Skin epidermis (tissue), 12 donors: ENCODE results near the gene SEBOX.
A peak's percentile ranks its signal among the peaks of the same experiment; 100 is the strongest.

Source experiments
- H3K27ac ChIP-seq, 21 experiments: fragments of 200-600 bp; sonication (generic) in 11 of 21; one replicate each; pipeline ENCODE4 v1.5.0; 2020; ENCODE audit warnings: mild to moderate bottlenecking in 3 of 21, inconsistent platforms in 2 of 21, moderate library complexity in 2 of 21
- H3K4me3 ChIP-seq, 7 experiments: fragments of 200-600 bp; sonication (generic) in 2 of 7; one replicate each; pipeline ENCODE4 v1.5.0; 2020; ENCODE audit warnings: inconsistent platforms in 2 of 7, mild to moderate bottlenecking in 2 of 7, moderate library complexity in 1 of 7

The SEBOX gene

GRCh38 chr17:28364665-28365363 is at the start of gene SEBOX:
SEBOX (minus strand) TSS chr17:28365199; CDS start chr17:28365151, 48 bp downstream.
- no peak within 1 kb of the TSS for H3K27ac ChIP-seq
- no peak within 1 kb of the TSS for H3K4me3 ChIP-seq

- Histone ChIP-seq H3K27ac (no peak overlapping the region), H3K4me3 (no peak overlapping the region)
Observed at GRCh38 chr17:28413804-28414203, 48.8 kb upstream of the SEBOX start.

DNA sequence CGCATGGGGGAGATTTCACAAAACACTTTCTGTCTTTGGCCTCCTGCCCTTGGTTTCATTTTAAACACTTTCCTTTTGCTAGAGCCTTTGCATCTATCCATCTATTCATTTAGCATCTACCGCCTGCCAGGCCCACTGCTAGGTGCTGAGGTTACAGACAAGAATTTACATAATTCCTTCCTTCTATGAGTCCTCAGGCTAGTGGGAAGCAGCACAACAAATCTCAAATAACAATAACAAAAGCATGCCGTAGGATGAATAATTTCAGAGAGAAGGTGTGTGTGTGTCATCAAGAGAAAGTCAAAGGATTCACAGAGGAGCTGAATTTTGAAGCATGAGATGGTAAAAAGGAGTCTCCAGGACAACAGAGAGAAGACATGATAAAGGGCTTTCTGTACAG is 47.1 kb upstream of the SEBOX start:
- Histone ChIP-seq H3K4me3 (no peak overlapping the region), H3K27ac (no peak overlapping the region)

DNA sequence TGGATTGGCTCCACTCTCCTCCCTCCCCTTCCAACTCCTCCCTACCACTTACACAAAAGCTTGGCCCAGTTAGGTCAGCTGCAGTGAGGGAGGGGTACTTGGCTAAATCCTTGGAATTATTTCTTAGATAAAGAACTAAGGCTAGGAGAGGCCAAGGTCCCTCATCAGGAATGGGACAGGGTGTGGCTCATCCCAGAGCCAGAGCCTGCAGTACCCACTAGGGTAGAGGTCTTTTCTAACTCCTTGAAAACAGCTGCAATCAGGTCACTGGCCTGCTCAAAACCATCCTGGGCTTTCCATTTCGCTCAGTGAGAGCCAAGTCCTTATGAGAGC is 42.9 kb upstream of the SEBOX start:
- Histone ChIP-seq H3K4me3 (no peak overlapping the region), H3K27ac (no peak overlapping the region)

GRCh38 chr17:28407130-28407973 is 42.4 kb upstream of the SEBOX start:
- Histone ChIP-seq H3K4me3 (no peak overlapping the region), H3K27ac (no peak overlapping the region)

- peak overlapping the region; percentile 51 to 72 (median 60) for H3K4me3 ChIP-seq
- peak overlapping the region in 2 of 21 experiments; percentile 53 to 56 for H3K27ac ChIP-seq
Observed at GRCh38 chr17:28406473-28406814, 41.4 kb upstream of the SEBOX start.

DNA sequence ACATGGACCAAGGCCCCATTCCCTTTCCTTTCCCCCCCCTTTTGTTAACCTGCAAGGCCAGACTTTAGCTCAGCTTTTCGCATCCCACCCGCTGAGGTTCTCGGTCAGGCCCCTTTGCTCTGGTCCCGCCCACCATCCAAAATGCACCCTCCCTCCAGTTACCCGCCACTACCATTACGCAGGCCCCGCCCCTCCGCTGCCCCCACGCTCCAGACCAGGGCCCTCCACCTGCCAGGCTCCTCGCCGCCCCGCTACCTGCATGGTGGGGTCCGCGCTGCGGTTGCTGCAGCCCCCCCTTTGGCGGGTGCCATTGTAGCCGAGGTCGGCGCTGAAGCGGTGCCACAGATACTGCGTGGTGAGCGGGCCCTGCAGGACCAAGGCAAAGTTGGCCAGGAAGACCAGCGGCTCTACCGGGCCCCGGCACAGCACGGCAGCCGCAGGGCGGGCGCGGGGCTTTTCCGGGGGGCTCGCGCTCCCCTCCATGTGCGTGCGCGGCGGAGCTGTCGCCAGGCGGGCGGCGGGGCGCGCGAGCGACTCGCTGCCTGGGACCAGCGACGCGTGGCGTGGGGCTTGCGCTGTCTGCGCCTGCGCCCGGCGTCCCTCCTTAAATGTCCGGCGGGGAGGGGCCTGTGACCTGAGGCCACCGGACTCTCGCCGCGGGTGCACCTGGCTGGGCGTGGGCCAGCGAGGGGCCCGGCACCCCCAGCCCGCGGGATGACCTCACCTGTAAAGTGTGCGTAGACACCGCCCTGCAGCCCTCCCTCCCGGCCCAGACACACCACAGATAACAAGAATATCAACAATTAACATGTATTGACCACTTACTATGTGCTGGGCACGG is 40.9 kb upstream of the SEBOX start, which contains the start of gene SLC46A1:
TSS of gene SLC46A1 (minus strand) at position 581 of the 841 bp plus-strand sequence. CDS start at position 483, 98 bp downstream.
- Histone ChIP-seq H3K4me3 (peak within 1 kb of the TSS; percentile 51 to 72 (median 60)), H3K27ac (peak within 1 kb of the TSS in 15 of 21 experiments; percentile 21 to 66 (median 41))

DNA sequence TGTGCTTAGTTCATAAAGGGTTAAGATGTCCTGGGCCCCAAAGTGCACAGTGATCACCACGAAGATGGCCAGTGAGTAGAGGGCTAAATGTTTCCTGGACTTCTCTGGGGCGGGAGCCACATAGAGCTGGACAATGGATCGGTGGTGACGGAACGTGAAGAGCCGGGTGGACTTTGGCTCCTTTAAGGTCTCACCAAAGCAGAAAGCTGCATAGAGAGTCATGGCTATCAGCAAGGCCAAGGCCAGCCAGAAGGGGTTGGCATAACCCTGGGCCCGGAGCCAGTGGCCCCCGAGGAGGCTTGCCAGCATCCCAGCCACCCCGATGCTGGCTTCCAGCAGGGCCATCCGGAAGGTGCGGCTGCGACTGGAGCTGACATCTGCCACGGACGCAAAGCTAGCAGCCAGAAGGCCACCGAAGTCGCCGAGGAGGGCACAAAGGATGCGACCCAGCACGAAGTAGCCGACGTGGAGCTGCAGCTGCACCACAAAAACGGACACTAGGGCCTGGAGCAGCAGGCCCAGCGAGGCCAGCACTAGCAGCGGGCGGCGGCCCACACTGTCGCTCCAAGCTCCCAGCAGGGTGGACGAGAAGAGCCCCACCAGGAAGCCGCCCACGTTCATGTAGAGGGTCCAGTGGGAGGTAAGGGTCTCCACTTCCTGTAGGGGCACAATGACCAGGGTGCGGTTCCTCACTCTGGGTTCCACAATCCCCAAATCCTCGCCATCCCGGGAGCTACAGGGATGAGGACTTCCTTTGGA is 40.0 kb upstream of the SEBOX start:
- peak overlapping the region; percentile 51 to 72 (median 60) for H3K4me3 ChIP-seq

DNA sequence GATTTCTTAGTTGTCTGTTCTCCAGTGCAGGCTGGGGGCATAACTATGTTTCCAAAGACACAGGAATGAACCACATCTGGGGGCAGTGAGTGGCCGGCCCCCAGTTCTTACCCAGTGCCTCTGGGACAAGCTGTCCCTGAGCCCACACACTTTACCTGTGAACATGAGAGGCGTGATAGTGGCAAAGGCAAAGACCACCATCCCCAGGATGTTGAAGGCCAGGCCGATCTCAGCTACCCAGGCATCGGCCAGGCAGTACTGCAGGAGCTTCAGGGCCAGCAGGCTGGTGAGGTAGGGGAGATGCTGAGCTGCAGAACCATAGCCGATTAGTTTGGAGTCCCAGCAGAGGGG is 39.4 kb upstream of the SEBOX start:
- Histone ChIP-seq H3K4me3 (peak overlapping the region in 1 of 7 experiments; percentile 51), H3K27ac (peak overlapping the region in 2 of 21 experiments; percentile 7 to 10)

More for the DNA sequence above, 40.0 kb upstream of the SEBOX start:
- H3K27ac ChIP-seq, result peak overlapping the region in 7 of 21 experiments; percentile 7 to 59 (median 29)

- Histone ChIP-seq H3K4me3 (no peak overlapping the region), H3K27ac (peak overlapping the region in 1 of 21 experiments; percentile 10)
Observed at GRCh38 chr17:28404007-28404406, 39.0 kb upstream of the SEBOX start.

DNA sequence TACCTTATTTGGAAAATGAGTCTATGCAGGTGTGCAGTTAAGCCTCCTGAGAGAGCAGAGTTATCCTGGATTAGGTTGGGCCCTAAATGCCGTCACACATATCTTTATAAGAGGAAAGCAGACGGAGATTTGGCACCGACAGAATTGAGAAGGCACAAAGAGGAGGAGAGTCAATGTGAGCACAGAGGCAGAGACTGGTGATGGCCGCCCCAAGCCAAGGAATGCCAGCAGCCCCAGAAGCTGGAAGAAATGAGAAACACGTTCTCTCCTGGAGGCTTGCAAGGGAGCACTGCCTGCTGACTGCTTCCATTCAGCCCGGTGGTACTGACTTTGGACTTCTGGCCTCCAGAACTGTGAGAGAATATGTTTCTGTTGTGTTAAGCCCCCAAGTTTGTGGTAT is 37.8 kb upstream of the SEBOX start:
- Histone ChIP-seq H3K4me3 (no peak overlapping the region), H3K27ac (no peak overlapping the region)

GRCh38 chr17:28402224-28402630 is 37.2 kb upstream of the SEBOX start:
- no peak overlapping the region for H3K27ac ChIP-seq
- no peak overlapping the region for H3K4me3 ChIP-seq

- no peak overlapping the region for H3K4me3 ChIP-seq
- H3K27ac ChIP-seq, result no peak overlapping the region
Observed at GRCh38 chr17:28399808-28400207, 34.8 kb upstream of the SEBOX start.

- no peak overlapping the region for H3K4me3 ChIP-seq
- no peak overlapping the region for H3K27ac ChIP-seq
Observed at GRCh38 chr17:28398280-28398981, 33.4 kb upstream of the SEBOX start.

- Histone ChIP-seq H3K4me3 (no peak overlapping the region), H3K27ac (no peak overlapping the region)
Observed at GRCh38 chr17:28397687-28398279, 32.8 kb upstream of the SEBOX start.

GRCh38 chr17:28397275-28397674 is 32.3 kb upstream of the SEBOX start:
- Histone ChIP-seq H3K27ac (no peak overlapping the region), H3K4me3 (no peak overlapping the region)

GRCh38 chr17:28396635-28397239 is 31.7 kb upstream of the SEBOX start:
- Histone ChIP-seq H3K4me3 (no peak overlapping the region), H3K27ac (no peak overlapping the region)

DNA sequence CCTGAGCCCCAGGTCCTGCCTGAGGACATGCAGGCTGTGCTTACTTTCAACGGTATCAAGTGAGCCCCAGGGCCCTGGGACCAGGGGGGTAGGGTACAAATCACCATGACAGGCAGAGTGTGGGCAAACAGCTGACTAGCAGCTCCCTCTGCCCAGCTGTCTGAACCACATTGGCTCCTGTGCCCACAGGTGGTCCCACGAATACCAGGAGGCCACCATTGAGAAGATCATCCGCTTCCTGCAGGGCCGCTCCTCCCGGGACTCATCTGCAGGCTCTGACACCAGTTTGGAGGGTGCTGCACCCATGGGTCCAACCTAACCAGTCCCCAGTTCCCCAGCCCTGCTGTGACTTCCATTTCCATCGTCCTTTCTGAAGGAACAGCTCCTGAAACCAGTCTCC is 31.0 kb upstream of the SEBOX start:
- Histone ChIP-seq H3K27ac (no peak overlapping the region), H3K4me3 (no peak overlapping the region)
